22Rv1 (cell line): Measurements from ENCODE around the gene SPECC1L.

Experiments used
- H3K27ac ChIP-seq: fragments of 450-650 bp; 2 replicates; pipeline ENCODE4 v1.5.1; 2017
- CTCF ChIP-seq: fragments of 450-650 bp; IDR thresholded peaks from 2 replicates; pipeline ENCODE4 v1.5.1; 2017; ENCODE audit warnings: mild to moderate bottlenecking
- ZFX ChIP-seq: fragments of 450-650 bp; IDR thresholded peaks from 2 replicates; pipeline ENCODE4 v1.6.1; 2017; ENCODE audit warnings: antibody characterized with exemption, borderline replicate concordance

SPECC1L gene

GRCh38 chr22:24337894-24338645 is 67.4 kb downstream of the SPECC1L start:
- TF ChIP-seq CTCF, result no peak
- H3K27ac ChIP-seq, result no peak overlapping the region

GRCh38 chr22:24338726-24339451 is 68.3 kb downstream of the SPECC1L start:
- TF ChIP-seq ZFX, result no peak
- no peak for TF ChIP-seq CTCF
- no peak overlapping the region for H3K27ac ChIP-seq

- H3K27ac ChIP-seq, result no peak overlapping the region
- no peak for TF ChIP-seq ZFX
- TF ChIP-seq CTCF, result no peak
These were observed 68.8 kb downstream of the SPECC1L start for GRCh38 chr22:24339452-24339747.

GRCh38 chr22:24341627-24342026 is 71.0 kb downstream of the SPECC1L start:
- TF ChIP-seq CTCF (no peak), ZFX (no peak)

GRCh38 chr22:24350627-24351026 is 80.0 kb downstream of the SPECC1L start:
- no peak for TF ChIP-seq ZFX
- no peak for TF ChIP-seq CTCF

More at GRCh38 chr22:24341627-24342026, 71.0 kb downstream of the SPECC1L start:
- H3K27ac ChIP-seq, result no peak overlapping the region

GRCh38 chr22:24353121-24353520 is 82.5 kb downstream of the SPECC1L start:
- H3K27ac ChIP-seq, result no peak overlapping the region
- no peak for TF ChIP-seq CTCF
- no peak for TF ChIP-seq ZFX

More at GRCh38 chr22:24350627-24351026, 80.0 kb downstream of the SPECC1L start:
- no peak overlapping the region for H3K27ac ChIP-seq

GRCh38 chr22:24355574-24355973 is 84.9 kb downstream of the SPECC1L start:
- no peak for TF ChIP-seq CTCF
- TF ChIP-seq ZFX, result no peak
- H3K27ac ChIP-seq, result no peak overlapping the region
